Measurements from ENCODE around the gene KRT15. TPM values are rescaled to one million over a fixed set of nuclear protein-coding genes. Genes with fewer than 3 reads are reported as not detected.

The KRT15 gene
- total RNA-seq, 6 donors from 2014 or later: 10.5 to 57.9 (median 19.2) TPM

DNA sequence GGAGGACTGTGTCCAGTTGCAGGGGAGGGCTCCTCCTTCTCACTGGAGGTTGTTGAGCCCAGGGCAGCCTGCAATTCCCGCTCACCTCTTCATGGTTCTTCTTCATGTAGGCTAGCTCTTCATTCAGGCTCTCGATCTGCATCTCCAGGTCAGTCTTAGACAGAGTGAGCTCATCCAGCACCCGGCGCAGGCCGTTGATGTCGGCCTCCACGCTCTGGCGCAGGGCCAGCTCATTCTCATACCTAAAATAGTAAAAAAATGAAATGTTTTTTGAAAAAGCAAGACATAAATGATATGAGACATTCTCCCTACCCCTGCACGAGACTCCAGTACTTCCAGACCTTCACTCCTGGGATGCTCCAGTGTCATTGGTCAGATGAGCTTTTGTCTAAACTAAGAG, 15.5 kb downstream of the KRT15 start:
- H3K4me1 ChIP-seq: peaks cover 0 to 8% (median 3%) of the 10 kb centered on the region in 4 donors
- H3K36me3 ChIP-seq: no peaks in the 10 kb centered on the region
- no peaks in the 10 kb centered on the region for H3K9me3 ChIP-seq
- WGBS, 2 donors: 84 to 89% methylated on average over 9 of the region's 9 CpGs
- ATAC-seq (ENCODE audit: low FRiP score in 2 of 2) (no peak), DNase-seq (no peak)
- H3K27ac ChIP-seq: no peak overlapping the region
- no peak for TF ChIP-seq EP300 (IDR thresholded peaks at IDR 0.05)
- TF ChIP-seq, protein P1, sequence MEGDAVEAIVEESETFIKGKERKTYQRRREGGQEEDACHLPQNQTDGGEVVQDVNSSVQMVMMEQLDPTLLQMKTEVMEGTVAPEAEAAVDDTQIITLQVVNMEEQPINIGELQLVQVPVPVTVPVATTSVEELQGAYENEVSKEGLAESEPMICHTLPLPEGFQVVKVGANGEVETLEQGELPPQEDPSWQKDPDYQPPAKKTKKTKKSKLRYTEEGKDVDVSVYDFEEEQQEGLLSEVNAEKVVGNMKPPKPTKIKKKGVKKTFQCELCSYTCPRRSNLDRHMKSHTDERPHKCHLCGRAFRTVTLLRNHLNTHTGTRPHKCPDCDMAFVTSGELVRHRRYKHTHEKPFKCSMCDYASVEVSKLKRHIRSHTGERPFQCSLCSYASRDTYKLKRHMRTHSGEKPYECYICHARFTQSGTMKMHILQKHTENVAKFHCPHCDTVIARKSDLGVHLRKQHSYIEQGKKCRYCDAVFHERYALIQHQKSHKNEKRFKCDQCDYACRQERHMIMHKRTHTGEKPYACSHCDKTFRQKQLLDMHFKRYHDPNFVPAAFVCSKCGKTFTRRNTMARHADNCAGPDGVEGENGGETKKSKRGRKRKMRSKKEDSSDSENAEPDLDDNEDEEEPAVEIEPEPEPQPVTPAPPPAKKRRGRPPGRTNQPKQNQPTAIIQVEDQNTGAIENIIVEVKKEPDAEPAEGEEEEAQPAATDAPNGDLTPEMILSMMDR (IDR thresholded peaks at IDR 0.05): no peak
- TF ChIP-seq POLR2A (IDR thresholded peaks at IDR 0.05): no peak
- no peak for TF ChIP-seq POLR2AphosphoS5 (IDR thresholded peaks at IDR 0.05)
- no peak overlapping the region for H3K4me3 ChIP-seq
- H3K27me3 ChIP-seq: no peaks in the 10 kb centered on the region

DNA sequence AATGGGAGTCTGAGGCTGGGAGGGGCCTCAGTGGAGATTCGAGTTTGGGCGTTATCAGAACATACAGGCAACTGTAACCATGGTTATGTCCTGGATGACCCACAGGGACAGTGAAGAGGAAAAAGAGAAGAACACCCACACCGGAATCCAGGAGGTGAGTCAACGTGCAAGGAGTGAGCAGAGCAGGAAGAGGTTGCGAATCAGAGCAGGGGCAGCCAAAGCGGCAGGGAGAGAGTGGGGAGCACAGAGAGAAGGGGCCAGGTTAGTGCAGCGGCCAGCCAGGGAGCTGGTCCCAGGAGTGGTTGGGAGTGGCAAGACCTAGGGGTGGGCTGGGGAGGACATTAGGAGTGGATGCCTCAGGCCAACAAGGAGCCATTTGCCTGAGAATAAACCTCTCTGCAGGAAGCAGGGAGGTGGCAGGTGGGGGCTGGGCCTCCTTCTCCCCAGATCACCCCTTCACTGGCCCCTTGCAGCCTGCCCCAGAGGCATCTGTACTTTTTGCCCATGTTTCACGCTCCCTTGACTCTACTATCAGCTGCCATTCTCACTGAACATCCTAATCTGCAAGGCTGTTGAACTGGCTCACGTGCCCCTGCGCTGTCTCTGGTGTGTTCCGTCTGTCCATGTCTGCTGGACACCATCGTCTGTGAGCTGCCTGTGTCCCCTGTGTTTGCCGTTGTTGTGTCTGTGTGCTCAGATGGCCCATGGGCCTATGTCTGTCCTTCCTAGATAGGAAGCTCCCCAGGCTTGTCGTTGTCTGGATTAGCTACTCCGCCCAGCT, 18.4 kb downstream of the KRT15 start:
- TF ChIP-seq POLR2AphosphoS5 (IDR thresholded peaks at IDR 0.05) (no peak), POLR2A (IDR thresholded peaks at IDR 0.05) (no peak), EP300 (IDR thresholded peaks at IDR 0.05) (no peak)
- TF ChIP-seq, protein P1 (IDR thresholded peaks at IDR 0.05): no peak

DNA sequence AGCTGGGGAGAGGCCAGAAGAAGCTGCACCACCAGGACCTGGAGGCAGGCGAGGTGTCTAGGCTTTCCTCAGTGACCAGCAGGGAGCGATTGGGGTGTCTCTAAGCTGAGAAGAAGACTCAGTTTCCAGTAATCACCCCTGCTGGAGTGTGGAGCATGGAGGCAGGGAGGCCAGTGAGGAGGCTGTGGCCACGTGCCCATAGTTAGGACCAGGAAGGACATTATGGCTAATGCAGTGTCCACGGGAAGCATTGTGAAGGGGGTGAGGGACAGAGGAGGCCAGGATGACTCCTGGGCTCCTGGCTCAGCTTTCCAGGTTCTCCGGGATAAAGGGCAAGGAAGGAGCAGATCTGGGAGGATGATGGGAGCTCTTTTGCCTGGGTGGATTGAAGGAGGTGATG, 19.0 kb downstream of the KRT15 start:
- Histone ChIP-seq H3K9me3 (no peaks in the 10 kb centered on the region), H3K4me1 (peaks cover 5 to 14% (median 9%) of the 10 kb centered on the region in 4 donors), H3K4me3 (no peak overlapping the region), H3K36me3 (no peaks in the 10 kb centered on the region), H3K27ac (peak overlapping the region in 2 of 4 donors; percentile 1 to 63), H3K27me3 (no peaks in the 10 kb centered on the region)
- no peak for DNase-seq
- 81 to 83% methylated on average over 5 of the region's 5 CpGs for WGBS, 2 donors
- ATAC-seq (ENCODE audit: low FRiP score in 2 of 2): no peak
- TF ChIP-seq POLR2A (IDR thresholded peaks at IDR 0.05) (no peak), POLR2AphosphoS5 (IDR thresholded peaks at IDR 0.05) (no peak), EP300 (IDR thresholded peaks at IDR 0.05) (no peak)
- TF ChIP-seq, protein P1 (IDR thresholded peaks at IDR 0.05): no peak

More for the DNA sequence above, 18.4 kb downstream of the KRT15 start:
- H3K27me3 ChIP-seq: no peaks in the 10 kb centered on the region
- H3K9me3 ChIP-seq: no peaks in the 10 kb centered on the region
- 63 to 66% methylated on average over 15 of the region's 15 CpGs for WGBS, 2 donors
- DNase-seq (no peak), ATAC-seq (ENCODE audit: low FRiP score in 2 of 2) (no peak)
- no peaks in the 10 kb centered on the region for H3K36me3 ChIP-seq
- H3K4me1 ChIP-seq: peaks cover 5 to 15% (median 9%) of the 10 kb centered on the region in 4 donors
- H3K4me3 ChIP-seq: no peak overlapping the region
- peak overlapping the region in 2 of 4 donors; percentile 1 to 63 for H3K27ac ChIP-seq

DNA sequence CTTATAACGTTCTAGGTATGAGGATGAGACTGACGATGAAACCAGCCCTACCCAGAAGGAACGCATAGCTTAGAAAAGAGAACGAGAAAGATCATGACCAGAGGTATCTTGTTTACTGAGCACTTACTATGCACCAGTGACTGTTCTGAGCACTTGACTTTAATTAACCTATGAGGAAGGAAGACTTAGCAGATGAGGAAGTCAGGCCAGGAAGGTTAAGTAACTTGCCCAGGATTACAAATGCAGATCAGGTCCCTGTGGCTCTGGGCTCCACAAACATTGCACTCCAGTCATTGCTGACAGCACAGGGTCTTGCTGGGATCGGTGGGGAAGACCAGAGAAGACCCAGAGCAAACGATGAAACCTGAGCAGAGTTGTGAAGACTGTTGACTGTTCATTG, 20.4 kb downstream of the KRT15 start:
- ATAC-seq (ENCODE audit: low FRiP score in 2 of 2) (peak; percentile 19 to 52), DNase-seq (peak in 1 of 2 donors; percentile 53)
- Histone ChIP-seq H3K4me1 (peaks cover 5 to 15% (median 9%) of the 10 kb centered on the region in 4 donors), H3K36me3 (no peaks in the 10 kb centered on the region), H3K27me3 (no peaks in the 10 kb centered on the region), H3K27ac (peak overlapping the region; percentile 70 to 84 (median 82)), H3K9me3 (no peaks in the 10 kb centered on the region), H3K4me3 (no peak overlapping the region)
- TF ChIP-seq EP300 (IDR thresholded peaks at IDR 0.05) (no peak), POLR2A (IDR thresholded peaks at IDR 0.05) (peak in 1 of 4 donors; percentile 42)
- TF ChIP-seq, protein P1 (IDR thresholded peaks at IDR 0.05): no peak
- 43 to 44% methylated on average over 6 of the region's 6 CpGs for WGBS, 2 donors

Data from upper lobe of left lung (tissue), 6 donors.